SK-N-SH (cell line): ENCODE results near the gene MIF4GD.

Source experiments
- CTCF ChIP-seq: fragments of 200-600 bp; sonication (generic); IDR thresholded peaks from 2 replicates; pipeline ENCODE4 v1.6.1; 2017; ENCODE audit warnings: antibody characterized with exemption, mild to moderate bottlenecking, moderate library complexity
- GABPA ChIP-seq: IDR thresholded peaks from 2 replicates; pipeline ENCODE4 v1.4.0; 2012; ENCODE audit warnings: low read depth, mild to moderate bottlenecking
- GATA2 ChIP-seq: sonication (generic); formaldehyde crosslinking; IDR thresholded peaks from 2 replicates; pipeline ENCODE4 v1.5.0; 2020; ENCODE audit warnings: mild to moderate bottlenecking, missing genetic modification reagents
- IRF3 ChIP-seq: fragments of 150-350 bp; IDR thresholded peaks from 2 replicates; pipeline ENCODE4 v1.6.1; 2016; ENCODE audit warnings: mild to moderate bottlenecking, low read depth, low read length
- NRF1 ChIP-seq: IDR thresholded peaks from 2 replicates; pipeline ENCODE4 v1.6.1; 2012; ENCODE audit warnings: low read depth, mild to moderate bottlenecking, low read length
- PBX3 ChIP-seq: IDR thresholded peaks from 2 replicates; pipeline ENCODE4; 2012
- RAD21 ChIP-seq: IDR thresholded peaks from 2 replicates; pipeline ENCODE4 v1.6.1; 2012; ENCODE audit warnings: mild to moderate bottlenecking, low read length
- TAF1 ChIP-seq: IDR thresholded peaks from 2 replicates; pipeline ENCODE4 v1.6.1; 2012; ENCODE audit warnings: low read depth, mild to moderate bottlenecking, low read length, moderate library complexity, borderline replicate concordance
- USF1 ChIP-seq: IDR thresholded peaks from 2 replicates; pipeline ENCODE4 v1.4.0; 2012; ENCODE audit warnings: low read depth, borderline replicate concordance
- YY1 ChIP-seq: IDR thresholded peaks from 2 replicates; pipeline ENCODE4 v1.4.0; 2012; ENCODE audit warnings: low read depth, mild to moderate bottlenecking
- ZBTB33 ChIP-seq: IDR thresholded peaks from 2 replicates; pipeline ENCODE4 v1.4.0; 2012; ENCODE audit warnings: low read depth, borderline replicate concordance

- TF ChIP-seq NRF1 = no peak
- no peak for TF ChIP-seq CTCF
- TF ChIP-seq IRF3 = no peak
- TF ChIP-seq PBX3 = no peak
- no peak for TF ChIP-seq ZBTB33
- no peak for TF ChIP-seq GATA2 (CRISPR knock-in tag)
- TF ChIP-seq USF1 = no peak
- TF ChIP-seq YY1 = no peak
- TF ChIP-seq GABPA = no peak
- TF ChIP-seq TAF1 = no peak
- no peak for TF ChIP-seq RAD21
Observed at GRCh38 chr17:75238020-75238580, 32.9 kb downstream of the MIF4GD start.
